Epithelial cell of proximal tubule (primary cell): ENCODE measurements around the gene ABTB2. TPM values are rescaled to one million over a fixed set of nuclear protein-coding genes. Genes with fewer than 3 reads are reported as not detected.

Experiments used
- DNase-seq: peaks from one replicate; pipeline ENCODE4 v3.0.0-alpha.2; 2011; ENCODE audit warnings: low read depth
- H3K4me3 ChIP-seq: 2 replicates; pipeline ENCODE4 v1.5.1; 2011; ENCODE audit warnings: low read depth, mild to moderate bottlenecking, low read length
- CTCF ChIP-seq: conservative IDR thresholded peaks from 2 replicates; pipeline ENCODE4 v1.5.1; 2012; ENCODE audit warnings: low read depth, mild to moderate bottlenecking, low read length
- total RNA-seq: library from RNA; depleted of rRNA; stranded (reverse); fragments of >200 nt; gene quantifications from 2 replicates; pipeline ENCODE4 v1.2.3, GENCODE V29; 2015

ABTB2 gene
- total RNA-seq, 1 donor from 2014 or later = 17.6 TPM

- H3K4me3 ChIP-seq = no peak overlapping the region
- no peak for DNase-seq
- no peak for TF ChIP-seq CTCF
These were observed 199.1 kb downstream of the ABTB2 start for GRCh38 chr11:34158661-34159060.

GRCh38 chr11:34157163-34157562 lies 200.6 kb downstream of the ABTB2 start:
- TF ChIP-seq CTCF = no peak
- no peak overlapping the region for H3K4me3 ChIP-seq
- no peak for DNase-seq

- TF ChIP-seq CTCF = no peak
- H3K4me3 ChIP-seq = no peak overlapping the region
- no peak for DNase-seq
These were observed 202.1 kb downstream of the ABTB2 start for GRCh38 chr11:34155757-34156062.

GRCh38 chr11:34155057-34155756 lies 202.6 kb downstream of the ABTB2 start:
- no peak for TF ChIP-seq CTCF
- no peak overlapping the region for H3K4me3 ChIP-seq
- DNase-seq = no peak

- TF ChIP-seq CTCF = no peak
- no peak for DNase-seq
- no peak overlapping the region for H3K4me3 ChIP-seq
These were observed 203.5 kb downstream of the ABTB2 start for GRCh38 chr11:34154059-34154875.

- H3K4me3 ChIP-seq = no peak overlapping the region
- TF ChIP-seq CTCF = no peak
These were observed 205.6 kb downstream of the ABTB2 start for GRCh38 chr11:34151916-34152845.

More at GRCh38 chr11:34151916-34152845, 205.6 kb downstream of the ABTB2 start:
- DNase-seq = no peak
